ENCODE results near the gene MKX. TPM values are rescaled to one million over a fixed set of nuclear protein-coding genes. Genes with fewer than 3 reads are reported as not detected.

The MKX gene
- total RNA-seq, 1 donor from 2014 or later = 1.8 TPM

GRCh38 chr10:27636816-27637215 lies 108.8 kb downstream of the MKX start:
- H3K36me3 ChIP-seq (ENCODE audit: control insufficient read depth, insufficient read depth, low read length) = no peaks in the 10 kb centered on the region
- FAIRE-seq (no peak), DNase-seq (ENCODE audit: low read depth) (no peak)
- no peaks in the 10 kb centered on the region for H3K27me3 ChIP-seq (ENCODE audit: control insufficient read depth, insufficient read depth, low read length)
- no peak for TF ChIP-seq CTCF (IDR thresholded peaks at IDR 0.05; ENCODE audit: insufficient read depth, low read length, severe bottlenecking)
- H3K4me3 ChIP-seq (ENCODE audit: low read depth, low read length) = no peak overlapping the region

GRCh38 chr10:27635699-27636270 lies 109.8 kb downstream of the MKX start:
- no peak for TF ChIP-seq CTCF (IDR thresholded peaks at IDR 0.05; ENCODE audit: insufficient read depth, low read length, severe bottlenecking)
- FAIRE-seq = no peak
- DNase-seq (ENCODE audit: low read depth) = no peak
- no peaks in the 10 kb centered on the region for H3K27me3 ChIP-seq (ENCODE audit: control insufficient read depth, insufficient read depth, low read length)
- no peak overlapping the region for H3K4me3 ChIP-seq (ENCODE audit: low read depth, low read length)
- H3K36me3 ChIP-seq (ENCODE audit: control insufficient read depth, insufficient read depth, low read length) = no peaks in the 10 kb centered on the region

GRCh38 chr10:27635290-27635689 lies 110.3 kb downstream of the MKX start:
- Histone ChIP-seq H3K4me3 (ENCODE audit: low read depth, low read length) (no peak overlapping the region), H3K27me3 (ENCODE audit: control insufficient read depth, insufficient read depth, low read length) (no peaks in the 10 kb centered on the region), H3K36me3 (ENCODE audit: control insufficient read depth, insufficient read depth, low read length) (no peaks in the 10 kb centered on the region)
- no peak for TF ChIP-seq CTCF (IDR thresholded peaks at IDR 0.05; ENCODE audit: insufficient read depth, low read length, severe bottlenecking)
- no peak for FAIRE-seq
- no peak for DNase-seq (ENCODE audit: low read depth)

GRCh38 chr10:27628621-27629020 lies 117.0 kb downstream of the MKX start:
- no peak for FAIRE-seq
- DNase-seq (ENCODE audit: low read depth) = no peak
- Histone ChIP-seq H3K4me3 (ENCODE audit: low read depth, low read length) (no peak overlapping the region), H3K36me3 (ENCODE audit: control insufficient read depth, insufficient read depth, low read length) (no peaks in the 10 kb centered on the region), H3K27me3 (ENCODE audit: control insufficient read depth, insufficient read depth, low read length) (no peaks in the 10 kb centered on the region)
- no peak for TF ChIP-seq CTCF (IDR thresholded peaks at IDR 0.05; ENCODE audit: insufficient read depth, low read length, severe bottlenecking)

- Histone ChIP-seq H3K4me3 (ENCODE audit: low read depth, low read length) (no peak overlapping the region), H3K27me3 (ENCODE audit: control insufficient read depth, insufficient read depth, low read length) (no peaks in the 10 kb centered on the region), H3K36me3 (ENCODE audit: control insufficient read depth, insufficient read depth, low read length) (no peaks in the 10 kb centered on the region)
- FAIRE-seq = no peak
- no peak for TF ChIP-seq CTCF (IDR thresholded peaks at IDR 0.05; ENCODE audit: insufficient read depth, low read length, severe bottlenecking)
- no peak for DNase-seq (ENCODE audit: low read depth)
Measured at GRCh38 chr10:27626890-27627289, 118.7 kb downstream of the MKX start.
